NCI-H524 (cell line): ENCODE measurements around the gene TRAF2.
"Not testable (repeated sequence)": the region's sequence is repeated elsewhere in the genome, so short reads cannot be mapped to it uniquely, and the experiment has no call there.

ENCODE experiments used
- DNase-seq, 2 experiments: peaks; one replicate each; lab custom pipeline; 2025; lab: John Stamatoyannopoulos, UW

The TRAF2 gene

GRCh38 chr9:136885950-136886578 is at the start of gene TRAF2:
Gene TRAF2, plus strand, starts transcription at chr9:136886516. Its CDS starts 12,225 bp downstream, at chr9:136898741.
- peak; percentile 96 to 99 for DNase-seq

- DNase-seq, result no peak
Measured at GRCh38 chr9:136837146-136837855, 49.0 kb upstream of the TRAF2 start.

- not testable (repeated sequence) for DNase-seq
Measured at GRCh38 chr9:136837856-136838277, 48.4 kb upstream of the TRAF2 start.

- DNase-seq, result no peak
Measured at GRCh38 chr9:136838314-136839228, 47.7 kb upstream of the TRAF2 start.

- DNase-seq, result no peak
Measured at GRCh38 chr9:136839229-136840139, 46.8 kb upstream of the TRAF2 start.

- no peak for DNase-seq
Measured at GRCh38 chr9:136840140-136840876, 46.0 kb upstream of the TRAF2 start.

GRCh38 chr9:136840877-136841645 is 45.3 kb upstream of the TRAF2 start:
- peak; percentile 94 to 95 for DNase-seq

- DNase-seq, result peak; percentile 75 to 78
Measured at GRCh38 chr9:136841646-136842379, 44.5 kb upstream of the TRAF2 start.

GRCh38 chr9:136842380-136842948 is 43.9 kb upstream of the TRAF2 start, which contains the start of gene AJM1:
Gene AJM1, plus strand, starts transcription at chr9:136842478. Its CDS starts 1,937 bp downstream, at chr9:136844415.
- peak; percentile 75 to 80 for DNase-seq

- DNase-seq, result not testable (repeated sequence)
Measured at GRCh38 chr9:136843159-136843800, 43.0 kb upstream of the TRAF2 start.

GRCh38 chr9:136843801-136844740 is 42.2 kb upstream of the TRAF2 start:
- DNase-seq, result peak in 1 of 2 experiments; percentile 48

GRCh38 chr9:136844761-136845464 is 41.4 kb upstream of the TRAF2 start:
- peak in 1 of 2 experiments; percentile 31 for DNase-seq

- DNase-seq, result no peak
Measured at GRCh38 chr9:136845465-136846260, 40.7 kb upstream of the TRAF2 start.

GRCh38 chr9:136846376-136847087 is 39.8 kb upstream of the TRAF2 start:
- no peak for DNase-seq
